A549 (cell line): ENCODE data around the gene PTPN13.
"Not testable (repeated sequence)": the region's sequence is repeated elsewhere in the genome, so short reads cannot be mapped to it uniquely, and the experiment has no call there.

Experiments
- CTCF ChIP-seq: fragments of >200 bp; sonication (Bioruptor Twin); formaldehyde crosslinking; IDR thresholded peaks from 3 replicates; pipeline ENCODE4 v1.5.1; 2016
- SMC3 ChIP-seq: fragments of >200 bp; sonication (Bioruptor Twin); formaldehyde crosslinking; IDR thresholded peaks from 3 replicates; pipeline ENCODE4 v1.6.1; 2018; ENCODE audit warnings: inconsistent platforms

DNA sequence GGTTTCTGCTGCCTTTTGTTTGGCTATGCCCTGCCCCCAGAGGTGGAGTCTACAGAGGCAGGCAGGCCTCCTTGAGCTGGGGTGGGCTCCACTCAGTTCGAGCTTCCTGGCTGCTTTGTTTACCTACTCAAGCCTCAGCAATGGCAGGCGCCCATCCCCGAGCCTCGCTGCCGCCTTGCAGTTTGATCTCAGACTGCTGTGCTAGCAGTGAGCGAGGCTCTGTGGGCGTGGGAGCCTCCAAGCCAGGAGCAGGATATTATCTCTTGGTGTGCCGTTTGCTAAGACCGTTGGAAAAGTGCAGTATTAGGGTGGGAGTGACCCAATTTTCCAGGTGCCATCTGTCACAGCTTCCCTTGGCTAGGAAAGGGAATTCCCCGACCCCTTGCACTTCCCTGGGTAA is 62.7 kb downstream of the PTPN13 start:
- TF ChIP-seq CTCF, SMC3: not testable (repeated sequence)
